K562 treated with DMSO at 1 percent for 24 hours (cell line): Measurements from ENCODE around the gene SLC25A45. TPM values are rescaled to one million over a fixed set of nuclear protein-coding genes. Genes with fewer than 3 reads are reported as not detected.

Source experiments
- total RNA-seq: library from RNA; unstranded; fragments of 300-600 nt; gene quantifications from 2 replicates; pipeline ENCODE4 v1.2.3, GENCODE V29; 2022; ENCODE audit warnings: low read depth; ENCODE audit not compliant: insufficient read depth

The SLC25A45 gene
- total RNA-seq = 2.3 and 3.4 TPM in 2 replicates

GRCh38 chr11:65382033-65382803 lies at the start of gene SLC25A45:
SLC25A45 (minus strand) TSS chr11:65382646; CDS start chr11:65381951, 695 bp downstream.

GRCh38 chr11:65422633-65423515 lies 40.4 kb upstream of the SLC25A45 start, which contains the start of gene NEAT1:
NEAT1 (plus strand) TSS chr11:65422798.

GRCh38 chr11:65386307-65387140 lies 4.1 kb upstream of the SLC25A45 start, which contains the start of gene FRMD8:
FRMD8 (plus strand) TSS chr11:65386637; CDS start chr11:65387037, 400 bp downstream.

GRCh38 chr11:65354265-65355012 lies 28.0 kb downstream of the SLC25A45 start, which contains the start of gene TIGD3:
TIGD3 (plus strand) TSS chr11:65354751; CDS start chr11:65355809, 1,058 bp downstream.

Other genes starting within 250 kb of the SLC25A45 start
- gene SYVN1, start 248.1 kb downstream of the SLC25A45 start, total RNA-seq = 60.9 and 64.4 TPM in 2 replicates
- 24.4 and 27.1 TPM in 2 replicates for gene SPDYC, start 212.4 kb downstream of the SLC25A45 start, total RNA-seq
- gene CAPN1, start 200.7 kb downstream of the SLC25A45 start, total RNA-seq = 212 and 218 TPM in 2 replicates
- 36.6 and 45.4 TPM in 2 replicates for gene POLA2, start 120.7 kb downstream of the SLC25A45 start, total RNA-seq
- gene CDC42EP2, start 67.8 kb downstream of the SLC25A45 start, total RNA-seq = 3.8 and 8.0 TPM in 2 replicates
- 67.3 and 67.9 TPM in 2 replicates for gene DPF2, start 48.8 kb downstream of the SLC25A45 start, total RNA-seq
- gene TIGD3, start 27.9 kb downstream of the SLC25A45 start, total RNA-seq = 6.7 and 8.9 TPM in 2 replicates
- 63.0 and 66.6 TPM in 2 replicates for gene FRMD8, start 4.0 kb upstream of the SLC25A45 start, total RNA-seq
- gene NEAT1, start 40.2 kb upstream of the SLC25A45 start, total RNA-seq = 25.4 and 31.8 TPM in 2 replicates
- 92.6 and 97.2 TPM in 2 replicates for gene MALAT1, start 116.4 kb upstream of the SLC25A45 start, total RNA-seq
- gene SCYL1, start 142.4 kb upstream of the SLC25A45 start, total RNA-seq = 135 and 143 TPM in 2 replicates
- gene LTBP3, start 175.7 kb upstream of the SLC25A45 start, total RNA-seq = 42.3 and 45.8 TPM in 2 replicates
- 65.6 and 76.3 TPM in 2 replicates for gene ZNRD2, start 187.8 kb upstream of the SLC25A45 start, total RNA-seq
- gene FAM89B, start 189.9 kb upstream of the SLC25A45 start, total RNA-seq = 140 and 142 TPM in 2 replicates
- gene EHBP1L1, start 193.4 kb upstream of the SLC25A45 start, total RNA-seq = 83.0 and 84.8 TPM in 2 replicates
- 4.0 and 4.8 TPM in 2 replicates for gene KCNK7, start 213.2 kb upstream of the SLC25A45 start, total RNA-seq
- gene MAP3K11, start 231.6 kb upstream of the SLC25A45 start, total RNA-seq = 93.2 and 97.7 TPM in 2 replicates
- gene PCNX3, start 233.1 kb upstream of the SLC25A45 start, total RNA-seq = 52.3 and 54.3 TPM in 2 replicates